ENCODE results near the gene MAP4K4.

Gene MAP4K4

GRCh38 chr2:101720732-101721131 lies 23.2 kb downstream of the MAP4K4 start:
- TF ChIP-seq, protein P1, sequence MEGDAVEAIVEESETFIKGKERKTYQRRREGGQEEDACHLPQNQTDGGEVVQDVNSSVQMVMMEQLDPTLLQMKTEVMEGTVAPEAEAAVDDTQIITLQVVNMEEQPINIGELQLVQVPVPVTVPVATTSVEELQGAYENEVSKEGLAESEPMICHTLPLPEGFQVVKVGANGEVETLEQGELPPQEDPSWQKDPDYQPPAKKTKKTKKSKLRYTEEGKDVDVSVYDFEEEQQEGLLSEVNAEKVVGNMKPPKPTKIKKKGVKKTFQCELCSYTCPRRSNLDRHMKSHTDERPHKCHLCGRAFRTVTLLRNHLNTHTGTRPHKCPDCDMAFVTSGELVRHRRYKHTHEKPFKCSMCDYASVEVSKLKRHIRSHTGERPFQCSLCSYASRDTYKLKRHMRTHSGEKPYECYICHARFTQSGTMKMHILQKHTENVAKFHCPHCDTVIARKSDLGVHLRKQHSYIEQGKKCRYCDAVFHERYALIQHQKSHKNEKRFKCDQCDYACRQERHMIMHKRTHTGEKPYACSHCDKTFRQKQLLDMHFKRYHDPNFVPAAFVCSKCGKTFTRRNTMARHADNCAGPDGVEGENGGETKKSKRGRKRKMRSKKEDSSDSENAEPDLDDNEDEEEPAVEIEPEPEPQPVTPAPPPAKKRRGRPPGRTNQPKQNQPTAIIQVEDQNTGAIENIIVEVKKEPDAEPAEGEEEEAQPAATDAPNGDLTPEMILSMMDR (IDR thresholded peaks at IDR 0.05; ENCODE audit: low read depth, low read length): no peak
- H3K4me3 ChIP-seq (ENCODE audit: low read depth, low read length): no peak overlapping the region

GRCh38 chr2:101722864-101723263 lies 25.4 kb downstream of the MAP4K4 start:
- H3K4me3 ChIP-seq (ENCODE audit: low read depth, low read length): no peak overlapping the region
- TF ChIP-seq, protein P1 (IDR thresholded peaks at IDR 0.05; ENCODE audit: low read depth, low read length): no peak

- no peak overlapping the region for H3K4me3 ChIP-seq (ENCODE audit: low read depth, low read length)
- TF ChIP-seq, protein P1 (IDR thresholded peaks at IDR 0.05; ENCODE audit: low read depth, low read length): no peak
Measured at GRCh38 chr2:101723371-101724124, 26.0 kb downstream of the MAP4K4 start.

GRCh38 chr2:101724125-101724474 lies 26.6 kb downstream of the MAP4K4 start:
- TF ChIP-seq, protein P1 (IDR thresholded peaks at IDR 0.05; ENCODE audit: low read depth, low read length): no peak
- H3K4me3 ChIP-seq (ENCODE audit: low read depth, low read length): no peak overlapping the region

DNA sequence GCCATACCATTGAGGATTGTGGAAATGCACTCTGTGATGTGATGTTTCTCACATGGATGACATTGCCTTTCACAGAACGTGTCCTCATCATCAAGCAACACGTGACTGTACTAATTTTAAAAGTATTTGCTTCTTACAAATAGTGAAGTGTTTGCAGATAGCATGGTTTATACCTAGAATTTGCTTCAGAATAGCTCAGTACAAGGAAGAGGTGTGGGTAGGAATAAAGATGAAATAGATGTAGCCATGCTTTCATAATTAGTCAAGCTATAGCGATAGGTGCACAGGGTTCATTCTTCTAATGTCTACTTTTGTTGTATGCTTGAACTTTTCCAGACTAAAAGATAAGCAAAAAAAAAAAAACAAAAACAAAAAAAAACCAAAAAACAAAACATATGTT lies 27.5 kb downstream of the MAP4K4 start:
- H3K4me3 ChIP-seq (ENCODE audit: low read depth, low read length): no peak overlapping the region
- TF ChIP-seq, protein P1 (IDR thresholded peaks at IDR 0.05; ENCODE audit: low read depth, low read length): no peak

- H3K4me3 ChIP-seq (ENCODE audit: low read depth, low read length): no peak overlapping the region
- TF ChIP-seq, protein P1 (IDR thresholded peaks at IDR 0.05; ENCODE audit: low read depth, low read length): 0 out of 2 replicates have a peak, but pooled peaks have one; percentile 23
Measured at GRCh38 chr2:101725515-101726192, 28.1 kb downstream of the MAP4K4 start.

- TF ChIP-seq, protein P1 (IDR thresholded peaks at IDR 0.05; ENCODE audit: low read depth, low read length): no peak
- no peak overlapping the region for H3K4me3 ChIP-seq (ENCODE audit: low read depth, low read length)
Measured at GRCh38 chr2:101728865-101729264, 31.4 kb downstream of the MAP4K4 start.
